Astrocyte (in vitro differentiated cells and primary cell): ENCODE data around the gene BMPR1B.

Experiments used
- CTCF ChIP-seq: IDR thresholded peaks from 2 replicates; pipeline ENCODE4 v1.5.1; 2011; ENCODE audit warnings: low read depth, mild to moderate bottlenecking, inconsistent platforms, low read length, moderate library complexity; ENCODE audit not compliant: insufficient read depth
- EZH2 ChIP-seq: IDR thresholded peaks from 2 replicates; pipeline ENCODE4 v1.6.1; 2012; ENCODE audit warnings: mild to moderate bottlenecking, low read length, inconsistent platforms; ENCODE audit not compliant: insufficient read depth

- TF ChIP-seq EZH2: no peak
- no peak for TF ChIP-seq CTCF
Observed at GRCh38 chr4:95044324-95044837, 286.6 kb downstream of the BMPR1B start.
